GM12875 (cell line): ENCODE results near the gene LDHAL6A.

Experiments used
- H3K4me3 ChIP-seq: one replicate; pipeline ENCODE4 v1.5.1; 2011; ENCODE audit warnings: low read depth, low read length, control low read depth
- CTCF ChIP-seq: IDR thresholded peaks from 2 replicates; pipeline ENCODE4 v1.5.1; 2011; ENCODE audit warnings: low read depth, mild to moderate bottlenecking, control low read depth, inconsistent platforms, low read length, moderate library complexity, borderline replicate concordance; ENCODE audit not compliant: insufficient read depth

LDHAL6A gene

GRCh38 chr11:18524248-18524647 lies 68.6 kb downstream of the LDHAL6A start:
- no peak for TF ChIP-seq CTCF
- no peak overlapping the region for H3K4me3 ChIP-seq

DNA sequence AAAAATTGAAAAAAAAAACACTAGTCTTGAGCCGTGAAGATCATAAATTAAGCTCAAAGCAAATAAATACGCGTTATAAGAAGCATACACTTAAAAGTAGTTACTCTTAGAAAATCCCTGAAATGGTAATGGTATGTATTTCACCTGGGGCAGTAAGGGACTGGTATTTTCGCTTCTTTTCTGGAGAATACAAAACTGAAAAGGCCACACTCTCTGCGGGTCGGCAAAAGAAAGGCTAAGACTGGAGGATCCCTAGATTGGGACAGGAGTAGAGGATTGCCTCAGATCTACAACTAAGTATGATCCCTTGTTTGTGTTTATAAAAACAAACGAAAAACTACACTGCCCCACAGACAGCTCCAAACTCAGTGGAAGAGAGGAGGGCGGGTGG lies 70.5 kb downstream of the LDHAL6A start:
- peak overlapping the region; percentile 96 for H3K4me3 ChIP-seq
- no peak for TF ChIP-seq CTCF

- TF ChIP-seq CTCF: no peak
- peak within 1 kb of the TSS; percentile 96 for H3K4me3 ChIP-seq
Observed at GRCh38 chr11:18526521-18527296, 71.1 kb downstream of the LDHAL6A start, which contains the start of gene TSG101. Gene TSG101 (minus strand): TSS chr11:18526942. CDS start chr11:18526816, 126 bp downstream.

- peak overlapping the region; percentile 96 for H3K4me3 ChIP-seq
- no peak for TF ChIP-seq CTCF
Observed at GRCh38 chr11:18527512-18527911, 71.9 kb downstream of the LDHAL6A start.
